ENCODE results near the gene NELFA.

DNA sequence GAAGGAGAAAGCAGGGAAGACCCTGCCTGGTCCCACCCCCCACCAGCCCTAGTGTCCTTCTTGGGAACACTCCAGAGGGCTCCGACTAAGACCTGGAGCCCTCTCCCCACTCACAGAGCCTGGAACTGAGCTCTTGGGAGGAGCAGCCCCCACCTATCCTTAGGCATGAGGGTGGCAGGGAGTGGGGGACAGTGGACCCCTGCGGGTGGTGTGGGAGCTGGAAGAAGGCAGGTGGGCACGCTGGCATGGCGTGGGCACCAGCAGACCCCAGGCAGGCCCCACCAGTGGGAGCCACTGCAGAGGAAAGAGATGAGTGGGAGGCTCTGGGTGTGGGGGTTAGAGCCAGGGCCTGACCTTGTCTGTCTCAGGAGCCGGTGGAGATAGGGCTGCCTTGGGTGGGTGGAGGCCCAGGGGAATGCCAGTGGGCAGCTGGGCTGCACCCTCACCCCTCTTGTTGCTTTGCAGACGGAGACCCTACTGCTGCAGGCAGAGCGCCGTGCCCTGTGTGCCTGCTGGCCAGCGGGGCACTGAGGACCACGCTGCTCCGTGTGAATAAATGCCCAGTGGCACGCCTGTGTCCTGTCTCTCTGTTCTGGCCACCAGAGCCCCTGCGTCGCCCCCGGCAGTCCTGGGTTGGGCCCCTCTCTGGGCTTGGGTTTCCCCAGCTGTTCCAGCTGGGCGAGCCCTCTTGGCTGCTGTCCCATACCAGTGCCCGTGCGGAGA lies 34.8 kb upstream of the NELFA start:
- no peak for TF ChIP-seq SIN3A (IDR thresholded peaks at IDR 0.05; ENCODE audit: low read depth, low read length)
- no peak for TF ChIP-seq YY1 (IDR thresholded peaks at IDR 0.05; ENCODE audit: low read depth, low read length)
- TF ChIP-seq CTCF (IDR thresholded peaks at IDR 0.05 in 2 of 3, conservative IDR thresholded peaks at IDR 0.05 in 1 of 3; ENCODE audit: control insufficient read depth in 2 of 3, extremely low read depth in 1 of 3, insufficient read depth in 1 of 3, low read depth in 3 of 3, low read length in 3 of 3): no peak
- no peak for TF ChIP-seq MYB (IDR thresholded peaks at IDR 0.05; ENCODE audit: borderline replicate concordance, low read depth, low read length)
- no peak for TF ChIP-seq POLR2AphosphoS5 (IDR thresholded peaks at IDR 0.05; ENCODE audit: low read length)
- TF ChIP-seq ZNF274 (IDR thresholded peaks at IDR 0.05; ENCODE audit: insufficient read depth, insufficient read length): no peak
- no peak for TF ChIP-seq GABPA (IDR thresholded peaks at IDR 0.05; ENCODE audit: low read depth)
- TF ChIP-seq EP300 (IDR thresholded peaks at IDR 0.05; ENCODE audit: borderline replicate concordance in 1 of 2, control insufficient read depth in 1 of 2, low read depth in 2 of 2, low read length in 2 of 2): no peak
- TF ChIP-seq HDGF (IDR thresholded peaks at IDR 0.05): no peak
- no peak for TF ChIP-seq CREB1 (IDR thresholded peaks at IDR 0.05; ENCODE audit: low read depth)
- no peak for TF ChIP-seq MYC (IDR thresholded peaks at IDR 0.05; ENCODE audit: insufficient read depth, insufficient read length, insufficient replicate concordance, low read length, severe bottlenecking)
- TF ChIP-seq, protein P1, sequence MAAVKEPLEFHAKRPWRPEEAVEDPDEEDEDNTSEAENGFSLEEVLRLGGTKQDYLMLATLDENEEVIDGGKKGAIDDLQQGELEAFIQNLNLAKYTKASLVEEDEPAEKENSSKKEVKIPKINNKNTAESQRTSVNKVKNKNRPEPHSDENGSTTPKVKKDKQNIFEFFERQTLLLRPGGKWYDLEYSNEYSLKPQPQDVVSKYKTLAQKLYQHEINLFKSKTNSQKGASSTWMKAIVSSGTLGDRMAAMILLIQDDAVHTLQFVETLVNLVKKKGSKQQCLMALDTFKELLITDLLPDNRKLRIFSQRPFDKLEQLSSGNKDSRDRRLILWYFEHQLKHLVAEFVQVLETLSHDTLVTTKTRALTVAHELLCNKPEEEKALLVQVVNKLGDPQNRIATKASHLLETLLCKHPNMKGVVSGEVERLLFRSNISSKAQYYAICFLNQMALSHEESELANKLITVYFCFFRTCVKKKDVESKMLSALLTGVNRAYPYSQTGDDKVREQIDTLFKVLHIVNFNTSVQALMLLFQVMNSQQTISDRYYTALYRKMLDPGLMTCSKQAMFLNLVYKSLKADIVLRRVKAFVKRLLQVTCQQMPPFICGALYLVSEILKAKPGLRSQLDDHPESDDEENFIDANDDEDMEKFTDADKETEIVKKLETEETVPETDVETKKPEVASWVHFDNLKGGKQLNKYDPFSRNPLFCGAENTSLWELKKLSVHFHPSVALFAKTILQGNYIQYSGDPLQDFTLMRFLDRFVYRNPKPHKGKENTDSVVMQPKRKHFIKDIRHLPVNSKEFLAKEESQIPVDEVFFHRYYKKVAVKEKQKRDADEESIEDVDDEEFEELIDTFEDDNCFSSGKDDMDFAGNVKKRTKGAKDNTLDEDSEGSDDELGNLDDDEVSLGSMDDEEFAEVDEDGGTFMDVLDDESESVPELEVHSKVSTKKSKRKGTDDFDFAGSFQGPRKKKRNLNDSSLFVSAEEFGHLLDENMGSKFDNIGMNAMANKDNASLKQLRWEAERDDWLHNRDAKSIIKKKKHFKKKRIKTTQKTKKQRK (IDR thresholded peaks at IDR 0.05; ENCODE audit: low read depth, low read length): no peak

All from GM12878 (cell line).